Kidney capillary endothelial cell (primary cell): ENCODE results near the gene BFSP1.

ENCODE experiments used
- DNase-seq: peaks from one replicate; pipeline ENCODE4 v3.0.0-alpha.2; 2018; ENCODE audit warnings: low spot score

Gene BFSP1

DNA sequence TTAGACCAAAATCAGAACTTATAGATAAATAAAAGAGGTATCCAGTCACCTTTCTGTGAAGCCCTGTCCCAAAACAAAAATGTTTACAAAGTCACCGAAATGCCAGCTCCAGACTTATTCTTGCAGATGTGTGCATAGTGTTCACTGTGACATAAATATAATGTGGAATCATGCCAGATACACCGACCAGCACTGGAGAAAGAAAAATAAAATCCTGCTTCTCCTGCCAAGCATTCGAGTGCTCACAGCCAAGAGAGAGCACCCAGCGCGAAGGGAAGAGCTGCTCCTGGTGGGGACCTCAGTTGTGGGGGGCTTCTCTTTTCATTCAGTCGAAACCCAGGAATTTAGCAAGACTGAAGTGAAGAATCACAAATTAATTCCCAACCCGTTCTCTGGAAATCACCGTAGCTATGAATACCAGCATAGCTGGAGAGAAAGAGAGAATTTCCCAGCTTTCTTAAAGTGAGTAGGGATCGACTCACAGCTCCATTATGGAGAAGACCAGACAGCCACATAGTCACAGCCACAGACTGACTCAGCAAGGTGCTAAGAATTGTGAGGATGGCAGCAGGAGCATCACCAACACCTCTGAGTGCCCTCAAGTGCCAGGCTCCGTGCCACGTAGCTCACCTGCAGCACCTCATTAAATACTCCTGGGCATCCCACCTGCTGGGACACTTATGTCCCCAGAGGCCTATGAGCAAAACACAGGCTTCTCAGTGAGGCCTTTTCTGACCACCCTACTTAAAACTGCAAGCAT, 33.2 kb downstream of the BFSP1 start:
- DNase-seq = no peak

DNA sequence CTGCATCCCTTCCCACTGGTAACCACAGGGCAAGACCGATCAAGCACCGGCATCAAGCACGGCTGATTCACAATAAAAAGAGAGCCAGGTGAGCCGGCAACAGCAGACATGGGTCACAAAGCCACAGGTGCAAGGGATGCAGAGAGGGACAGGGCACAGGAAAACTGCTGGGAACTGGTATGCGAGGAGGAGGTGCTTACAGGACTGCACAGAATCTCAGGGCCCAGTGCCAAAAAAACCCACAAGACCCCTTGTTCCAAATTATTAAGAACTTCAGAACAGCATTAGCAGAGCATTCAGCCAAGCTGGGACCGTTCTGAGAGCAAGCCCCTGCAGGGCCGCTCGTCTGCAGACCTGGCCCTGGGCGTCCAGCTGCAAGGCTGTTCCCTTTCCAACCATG, 35.4 kb downstream of the BFSP1 start:
- no peak for DNase-seq

- no peak for DNase-seq
Observed at GRCh38 chr20:17494201-17494600, 37.0 kb downstream of the BFSP1 start.

- DNase-seq = no peak
Observed at GRCh38 chr20:17493173-17493572, 38.0 kb downstream of the BFSP1 start.

DNA sequence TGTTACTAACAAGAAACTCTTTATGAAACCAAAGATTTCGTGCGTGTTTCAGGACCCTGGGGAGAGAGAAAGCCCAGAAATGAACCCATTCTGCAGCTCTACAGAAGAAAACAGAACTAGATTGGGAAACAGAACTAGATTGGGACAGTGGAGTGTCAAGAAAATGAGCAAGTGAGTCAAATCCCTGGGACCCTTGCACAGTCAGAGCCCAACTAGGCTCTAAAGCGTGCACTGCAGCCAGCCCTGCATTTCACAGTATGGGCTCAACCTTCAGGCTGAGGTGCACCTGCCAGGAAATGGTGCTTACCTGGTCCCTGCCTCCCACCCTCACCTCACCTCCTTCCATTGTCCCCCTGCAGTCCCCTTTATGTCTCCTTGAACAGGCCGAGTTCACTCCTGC, 39.7 kb downstream of the BFSP1 start:
- no peak for DNase-seq

DNA sequence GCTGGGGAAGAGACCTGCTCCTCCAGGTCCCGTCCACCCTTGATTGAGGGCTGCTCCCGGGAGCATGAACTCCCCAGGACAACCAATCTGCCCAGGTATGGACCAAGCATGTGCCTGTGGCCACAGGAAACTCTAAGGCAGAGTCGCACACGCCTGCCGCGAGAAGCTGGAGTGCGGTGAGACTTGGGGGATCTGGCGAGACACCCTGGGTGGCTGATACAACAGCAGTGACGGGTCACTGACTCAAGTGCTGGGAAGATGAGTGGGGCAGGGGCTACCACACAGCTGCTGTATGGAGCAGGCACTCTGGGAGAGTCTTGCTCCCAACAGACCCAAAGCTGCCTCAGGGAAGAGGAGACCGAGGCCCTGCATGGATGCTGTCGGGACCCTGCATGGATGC, 40.1 kb downstream of the BFSP1 start:
- DNase-seq = no peak

DNA sequence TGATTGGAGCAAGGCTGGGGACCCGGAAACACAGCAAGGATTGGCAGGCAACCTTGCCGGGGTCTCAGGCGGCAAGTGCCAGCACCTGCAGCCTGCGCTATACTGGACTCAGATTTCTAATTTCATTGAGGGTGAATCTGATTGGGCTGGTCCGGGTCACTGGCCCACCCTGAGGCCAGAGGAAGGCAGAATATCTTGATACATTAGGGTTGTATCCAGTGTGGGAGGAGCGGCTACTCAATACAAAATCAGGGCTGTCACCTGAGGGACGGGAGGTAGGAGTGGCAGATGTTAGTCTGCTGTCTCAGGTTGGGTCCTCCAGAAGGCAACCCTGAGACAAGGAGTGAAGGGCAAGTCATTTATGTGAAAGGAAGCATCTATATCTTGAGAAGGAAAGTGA, 40.7 kb downstream of the BFSP1 start:
- DNase-seq = no peak

GRCh38 chr20:17488916-17489600, 42.1 kb downstream of the BFSP1 start:
- DNase-seq = no peak

- no peak for DNase-seq
Observed at GRCh38 chr20:17485017-17485416, 46.2 kb downstream of the BFSP1 start.

GRCh38 chr20:17482536-17482935, 48.6 kb downstream of the BFSP1 start:
- DNase-seq = no peak

- DNase-seq = no peak
Observed at GRCh38 chr20:17481661-17482060, 49.5 kb downstream of the BFSP1 start.

- no peak for DNase-seq
Observed at GRCh38 chr20:17480696-17481095, 50.5 kb downstream of the BFSP1 start.

- no peak for DNase-seq
Observed at GRCh38 chr20:17479063-17479657, 52.0 kb downstream of the BFSP1 start.

DNA sequence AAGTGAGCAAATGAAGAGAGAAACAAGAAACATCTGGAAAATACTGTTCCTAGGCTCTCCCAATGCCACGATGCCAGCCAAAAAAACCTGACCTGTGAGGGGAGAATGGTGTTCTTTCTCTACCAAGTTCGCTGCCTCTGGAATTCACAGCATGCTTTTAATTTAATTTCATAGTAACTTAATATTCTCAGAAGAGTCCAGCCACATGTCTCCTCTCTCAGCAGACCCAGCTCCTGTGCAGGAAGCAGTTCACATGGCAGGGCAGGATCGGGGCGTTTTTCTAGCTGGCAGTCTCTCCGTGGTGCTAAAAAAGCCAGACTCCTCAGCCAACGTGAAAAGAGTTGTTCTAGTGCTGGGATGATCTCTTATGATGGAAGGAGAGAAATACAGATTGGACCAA, 57.5 kb downstream of the BFSP1 start:
- no peak for DNase-seq

GRCh38 chr20:17471606-17472187, 59.5 kb downstream of the BFSP1 start:
- DNase-seq = no peak

DNA sequence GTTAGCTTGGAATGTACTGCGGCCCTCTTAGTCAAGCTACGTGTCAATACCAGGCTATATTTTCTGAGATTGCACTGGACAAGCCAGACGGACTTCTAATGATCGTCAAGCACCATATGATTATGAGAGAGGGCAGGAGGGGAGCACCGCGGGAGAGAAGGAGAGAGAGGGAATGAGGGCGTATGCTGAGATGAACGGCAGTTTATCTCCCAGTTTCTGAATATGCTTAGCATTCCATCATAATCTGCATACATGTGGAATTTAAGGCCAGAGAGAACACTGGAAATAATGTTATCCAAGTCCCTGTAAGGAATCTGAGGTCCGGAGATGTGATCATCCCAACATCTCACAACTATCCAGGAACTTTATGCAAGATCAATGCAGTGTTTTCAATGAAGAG, 60.2 kb downstream of the BFSP1 start:
- DNase-seq = no peak

GRCh38 chr20:17470521-17470920, 60.7 kb downstream of the BFSP1 start:
- DNase-seq = no peak

- no peak for DNase-seq
Observed at GRCh38 chr20:17469246-17470030, 61.7 kb downstream of the BFSP1 start.

- no peak for DNase-seq
Observed at GRCh38 chr20:17468073-17468840, 62.9 kb downstream of the BFSP1 start.

GRCh38 chr20:17467120-17467655, 64.0 kb downstream of the BFSP1 start:
- no peak for DNase-seq

- no peak for DNase-seq
Observed at GRCh38 chr20:17466641-17467040, 64.5 kb downstream of the BFSP1 start.
